Measurements from ENCODE around the gene OR10V1.
A peak's percentile ranks its signal among the peaks of the same experiment; 100 is the strongest.
"Not testable (repeated sequence)": the region's sequence is repeated elsewhere in the genome, so short reads cannot be mapped to it uniquely, and the experiment has no call there.

Gene OR10V1

DNA sequence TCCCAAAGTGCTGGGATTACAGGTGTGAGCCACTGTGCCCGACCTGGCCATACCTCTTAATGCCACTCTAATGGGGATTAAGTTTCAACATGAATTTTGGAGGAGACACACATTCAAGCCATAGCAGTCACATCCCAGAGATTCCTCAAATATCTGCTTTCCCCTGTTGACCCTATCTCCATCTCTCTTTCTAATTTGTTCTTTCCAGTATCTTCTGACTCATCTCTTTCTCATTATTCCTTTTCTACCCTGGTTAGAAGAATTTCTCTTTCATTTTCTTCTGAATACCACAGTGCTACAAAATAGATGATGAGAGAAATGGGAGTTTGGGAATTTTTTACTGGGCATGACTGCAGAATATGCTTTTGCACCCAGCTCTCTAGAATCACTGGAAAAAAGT, 5.1 kb downstream of the OR10V1 start:
- DNase-seq = no peak

DNA sequence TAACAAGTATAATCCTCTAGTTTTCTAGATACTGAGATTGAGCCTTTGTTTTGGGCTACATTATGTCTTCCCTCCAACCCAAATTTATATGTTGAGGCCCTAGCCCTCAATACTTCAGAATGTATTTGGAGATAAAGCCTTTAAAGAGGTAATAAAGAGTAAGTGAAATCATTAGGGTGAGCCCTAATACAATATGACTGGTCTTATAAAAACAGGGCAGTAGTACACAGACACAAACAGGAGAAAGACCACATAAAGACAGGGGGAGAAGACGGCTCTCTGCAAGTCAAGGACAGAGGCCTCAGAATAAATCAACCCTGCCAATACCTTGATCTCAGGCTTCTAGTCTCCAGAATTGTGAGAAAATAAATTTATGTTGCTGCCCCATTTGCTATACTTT, 6.3 kb downstream of the OR10V1 start:
- no peak for DNase-seq

DNA sequence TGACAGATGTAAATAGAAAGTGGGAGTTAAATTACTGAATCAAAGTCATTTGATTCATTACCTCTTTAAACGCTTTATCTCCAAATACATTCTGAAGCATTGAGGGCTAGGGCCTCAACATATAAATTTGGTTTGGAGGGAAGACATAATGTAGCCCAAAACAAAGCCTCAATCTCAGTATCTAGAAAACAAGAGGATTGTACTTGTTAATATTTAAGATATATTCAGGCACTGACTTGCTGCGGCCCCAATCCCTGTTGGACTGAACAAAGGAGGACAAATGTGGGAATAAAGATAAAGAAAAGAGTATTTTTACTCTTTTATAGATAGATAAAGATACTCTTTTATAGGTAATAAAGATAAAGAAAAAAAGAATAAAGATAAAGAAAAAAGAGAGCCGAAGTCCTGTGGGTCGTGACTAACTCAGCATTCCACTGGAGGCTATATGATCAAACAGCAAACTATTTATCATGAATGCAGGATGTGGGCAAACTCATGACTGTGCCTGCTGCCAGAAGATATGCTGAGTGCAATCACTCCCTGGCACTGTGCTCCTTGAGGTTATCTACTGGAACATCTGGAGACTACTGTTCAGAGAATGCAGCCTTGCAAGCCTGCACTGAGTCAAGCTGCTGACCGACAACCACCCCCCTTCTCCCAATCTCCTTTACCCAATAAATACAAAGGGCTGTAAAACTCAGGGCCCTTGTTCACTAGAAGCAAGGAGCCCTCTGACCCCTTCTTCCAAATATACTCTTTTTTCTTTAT, 6.9 kb downstream of the OR10V1 start:
- DNase-seq = no peak

DNA sequence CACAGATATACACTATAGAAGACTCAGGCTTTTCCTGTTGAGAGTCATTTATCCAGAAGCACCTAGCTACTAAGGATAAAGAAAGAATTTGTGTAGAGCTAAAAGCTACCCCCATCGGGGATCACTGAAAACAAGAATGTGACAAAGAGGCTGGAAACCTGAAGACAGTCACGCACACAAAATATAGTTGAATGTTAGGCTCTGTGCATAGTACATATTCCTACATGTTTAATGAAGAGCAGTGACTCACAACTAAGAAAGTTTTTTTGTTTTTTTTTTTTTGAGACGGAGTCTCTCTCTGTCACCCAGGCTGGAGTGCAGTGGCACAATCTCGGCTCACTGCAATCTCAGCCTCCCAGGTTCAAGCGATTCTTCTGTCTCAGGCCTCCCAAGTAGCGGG, 8.4 kb downstream of the OR10V1 start:
- DNase-seq = no peak

DNA sequence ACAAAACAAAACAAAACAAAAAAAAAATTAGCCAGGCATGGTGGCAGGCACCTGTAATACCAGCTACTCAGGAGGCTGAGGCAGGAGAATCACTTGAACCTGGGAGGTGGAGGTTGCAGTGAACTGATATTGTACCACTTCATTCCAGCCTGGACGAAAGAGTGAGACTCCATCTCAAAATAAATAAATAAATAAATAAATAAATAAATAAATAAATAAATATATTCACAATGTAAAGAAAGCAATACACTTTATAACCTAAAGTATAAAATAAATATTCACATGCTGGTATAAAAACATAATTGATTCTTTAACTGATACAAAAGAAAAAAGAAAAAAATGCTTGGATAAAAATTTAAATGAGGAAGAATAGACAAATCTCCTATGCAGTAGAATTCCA, 10.1 kb downstream of the OR10V1 start:
- DNase-seq = not testable (repeated sequence)

DNA sequence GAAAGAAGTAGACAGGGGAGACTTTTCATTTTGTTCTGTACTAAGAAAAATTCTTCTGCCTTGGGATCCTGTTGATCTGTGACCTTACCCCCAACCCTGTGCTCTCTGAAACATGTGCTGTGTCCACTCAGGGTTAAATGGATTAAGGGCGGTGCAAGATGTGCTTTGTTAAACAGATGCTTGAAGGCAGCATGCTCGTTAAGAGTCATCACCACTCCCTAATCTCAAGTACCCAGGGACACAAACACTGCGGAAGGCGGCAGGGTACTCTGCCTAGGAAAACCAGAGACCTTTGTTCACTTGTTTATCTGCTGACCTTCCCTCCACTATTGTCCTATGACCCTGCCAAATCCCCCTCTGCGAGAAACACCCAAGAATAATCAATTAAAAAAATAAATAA, 13.5 kb downstream of the OR10V1 start:
- not testable (repeated sequence) for DNase-seq

DNA sequence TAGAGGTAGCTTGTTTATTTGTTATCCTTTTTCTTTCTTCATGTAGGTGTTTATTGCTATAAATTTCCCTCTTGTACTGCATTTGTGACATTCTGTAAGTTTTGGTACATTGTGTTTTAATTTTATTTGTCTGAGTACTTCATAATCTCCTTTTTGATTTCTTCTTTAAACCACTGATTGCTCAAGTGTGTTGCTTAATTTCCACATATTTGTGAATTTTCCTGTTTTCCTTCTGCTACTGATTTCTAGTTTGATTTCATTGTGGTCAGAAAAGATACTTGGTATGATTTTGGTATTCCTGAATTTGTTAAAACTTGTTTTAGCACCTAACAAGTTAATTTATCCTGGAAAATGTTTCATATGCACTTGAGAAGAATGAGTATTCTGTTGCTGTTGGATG, 15.1 kb downstream of the OR10V1 start:
- no peak for DNase-seq

DNA sequence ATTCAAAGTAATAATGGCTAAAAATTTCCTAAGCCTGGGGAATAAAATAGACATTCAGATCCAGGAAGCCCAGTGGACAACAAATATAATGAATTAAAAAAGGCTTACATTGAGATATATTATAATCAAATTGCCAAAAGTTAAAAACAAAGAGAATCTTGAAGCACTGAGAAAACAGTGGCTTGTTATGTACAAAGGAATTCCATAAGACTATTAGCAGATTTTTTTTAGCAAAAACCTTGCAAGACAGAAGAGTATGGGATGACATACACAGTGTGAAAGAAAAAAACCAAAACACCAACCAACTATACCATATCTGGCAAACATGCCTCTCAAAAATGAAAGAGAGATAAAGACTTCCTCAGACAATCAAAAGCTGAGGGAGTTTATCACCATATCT, 20.7 kb downstream of the OR10V1 start:
- DNase-seq = no peak

DNA sequence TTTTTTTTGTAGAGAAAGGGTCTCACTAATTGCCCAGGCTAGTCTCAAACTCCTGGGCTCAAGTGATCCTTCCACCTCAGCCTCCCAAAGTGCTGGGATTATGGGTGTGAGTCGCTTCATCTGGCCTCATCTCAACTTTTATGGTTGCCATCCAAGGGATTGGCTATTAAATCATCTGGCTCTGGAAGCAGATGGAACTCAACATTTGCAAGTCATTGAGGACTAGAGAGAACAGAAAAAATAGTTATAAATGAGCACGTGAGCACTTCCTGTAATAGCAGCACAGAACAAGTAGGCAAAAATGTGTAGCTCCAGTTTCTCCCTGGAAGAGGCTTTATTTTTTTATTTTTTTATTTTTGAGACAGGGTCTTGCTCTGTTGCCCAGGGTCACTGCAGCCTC, 22.5 kb downstream of the OR10V1 start:
- no peak for DNase-seq

DNA sequence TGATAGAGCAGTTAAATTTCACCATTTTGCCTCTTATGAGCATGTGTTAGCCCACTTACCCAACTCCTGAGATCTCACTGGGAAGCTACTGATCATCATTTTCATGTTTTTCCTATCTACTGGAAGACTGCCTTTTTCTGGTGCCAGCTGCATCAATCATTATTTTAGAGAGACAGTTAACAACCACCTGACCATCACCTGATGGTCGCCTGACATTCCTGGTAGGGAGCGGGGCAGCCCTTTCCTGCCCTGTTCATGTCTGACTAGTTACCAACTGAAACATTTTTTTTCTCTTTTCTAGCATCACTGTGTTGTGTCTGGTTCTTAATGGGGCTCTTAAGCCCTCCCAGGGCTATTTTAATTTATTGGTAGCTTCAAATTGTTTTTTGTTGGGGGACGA, 24.6 kb downstream of the OR10V1 start:
- no peak for DNase-seq

DNA sequence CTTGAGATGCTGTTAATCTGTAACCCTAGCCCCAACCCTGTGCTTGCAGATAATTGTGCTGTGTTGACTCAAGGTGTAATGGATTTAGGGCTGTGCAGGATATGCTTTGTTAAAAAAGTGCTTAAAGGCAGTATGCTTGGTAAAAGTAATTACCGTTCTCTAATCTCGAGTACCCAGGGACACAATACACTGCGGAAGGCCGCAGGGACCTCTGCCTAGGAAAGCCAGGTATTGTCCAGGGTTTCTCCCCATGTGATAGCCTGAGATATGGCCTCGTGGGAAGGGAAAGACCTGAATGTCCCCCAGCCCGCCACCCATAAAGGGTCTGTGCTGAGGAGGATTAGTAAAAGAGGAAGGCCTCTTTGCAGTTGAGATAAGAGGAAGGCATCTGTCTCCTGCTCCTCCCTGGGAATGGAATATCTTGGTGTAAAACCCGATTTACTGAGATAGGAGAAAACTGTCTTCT, 32.4 kb downstream of the OR10V1 start:
- DNase-seq = not testable (repeated sequence)

DNA sequence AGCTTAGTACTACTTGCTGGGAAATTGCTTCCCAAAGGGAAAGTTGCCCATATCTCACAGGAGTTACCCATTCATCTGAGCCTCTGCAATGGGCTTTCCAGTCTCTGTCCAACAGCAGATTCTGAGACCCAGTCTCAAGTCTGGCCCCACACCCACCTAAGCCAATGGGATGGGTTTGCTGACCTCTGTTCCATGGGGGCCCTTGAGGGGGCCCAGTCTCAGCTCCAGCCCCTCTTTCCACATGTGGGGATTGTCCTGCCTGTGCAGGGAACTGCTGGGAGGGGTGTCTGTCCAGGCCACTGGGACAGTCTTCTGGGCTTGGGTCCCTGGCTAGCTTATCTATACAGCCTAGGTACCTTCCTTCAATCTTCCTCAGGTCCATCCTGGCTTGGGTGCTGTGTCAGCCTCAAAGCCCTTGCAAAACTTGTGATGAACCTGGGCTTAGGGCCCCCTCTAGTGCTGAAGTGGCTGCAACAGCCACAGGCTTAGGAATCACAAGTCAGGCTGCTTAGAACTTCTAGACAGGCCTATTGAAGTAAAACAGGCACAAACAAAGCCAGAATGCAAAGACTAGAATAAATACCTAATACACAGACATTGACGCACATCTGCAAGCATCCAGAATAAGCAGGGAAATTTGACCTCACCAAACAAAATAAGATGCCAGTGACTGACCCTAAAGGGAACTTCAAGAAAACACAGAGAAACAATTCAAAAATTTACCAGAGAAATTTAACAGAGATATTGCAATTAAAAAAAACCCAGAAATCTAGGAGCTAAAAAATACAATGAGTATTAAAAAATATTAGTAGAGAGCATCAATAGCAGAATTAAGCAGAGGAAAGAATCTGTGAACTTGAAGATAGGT, 33.1 kb downstream of the OR10V1 start:
- DNase-seq = peak; percentile 10

DNA sequence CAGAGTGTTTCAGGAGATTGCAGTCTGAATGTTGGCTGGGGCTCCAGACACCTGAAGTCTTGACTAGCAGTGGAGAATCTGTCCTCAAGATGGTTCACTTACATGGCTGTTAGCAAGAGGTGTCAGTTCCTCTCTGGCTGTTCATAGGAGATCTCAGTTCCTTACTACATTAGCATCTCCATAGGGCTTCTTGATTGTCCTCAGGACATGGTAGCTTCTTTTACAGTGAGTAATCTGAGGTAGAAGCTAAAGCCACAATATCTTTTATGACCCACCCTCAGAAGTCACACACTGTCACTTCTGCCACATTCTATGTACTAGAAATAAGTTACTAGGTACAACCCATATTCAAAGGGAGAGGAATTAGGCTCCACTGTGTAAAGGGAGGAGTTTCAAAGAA, 34.3 kb downstream of the OR10V1 start:
- DNase-seq = no peak

DNA sequence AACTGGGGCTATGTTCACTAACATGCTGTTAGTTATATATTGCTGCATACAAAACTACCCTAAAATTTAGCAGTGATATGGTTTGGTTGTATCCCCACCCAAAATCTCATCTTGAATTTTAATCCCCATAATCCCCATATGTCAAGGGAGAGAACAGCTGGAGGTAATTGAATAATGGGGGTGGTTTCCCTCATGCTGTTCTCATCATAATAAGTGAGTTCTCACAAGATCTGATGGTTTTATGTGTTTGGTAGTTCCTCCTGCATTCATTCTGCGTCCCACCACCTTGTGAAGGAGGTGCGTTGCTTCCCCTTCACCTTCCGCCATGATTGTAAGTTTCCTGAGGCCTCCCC, 34.9 kb downstream of the OR10V1 start:
- DNase-seq = no peak

DNA sequence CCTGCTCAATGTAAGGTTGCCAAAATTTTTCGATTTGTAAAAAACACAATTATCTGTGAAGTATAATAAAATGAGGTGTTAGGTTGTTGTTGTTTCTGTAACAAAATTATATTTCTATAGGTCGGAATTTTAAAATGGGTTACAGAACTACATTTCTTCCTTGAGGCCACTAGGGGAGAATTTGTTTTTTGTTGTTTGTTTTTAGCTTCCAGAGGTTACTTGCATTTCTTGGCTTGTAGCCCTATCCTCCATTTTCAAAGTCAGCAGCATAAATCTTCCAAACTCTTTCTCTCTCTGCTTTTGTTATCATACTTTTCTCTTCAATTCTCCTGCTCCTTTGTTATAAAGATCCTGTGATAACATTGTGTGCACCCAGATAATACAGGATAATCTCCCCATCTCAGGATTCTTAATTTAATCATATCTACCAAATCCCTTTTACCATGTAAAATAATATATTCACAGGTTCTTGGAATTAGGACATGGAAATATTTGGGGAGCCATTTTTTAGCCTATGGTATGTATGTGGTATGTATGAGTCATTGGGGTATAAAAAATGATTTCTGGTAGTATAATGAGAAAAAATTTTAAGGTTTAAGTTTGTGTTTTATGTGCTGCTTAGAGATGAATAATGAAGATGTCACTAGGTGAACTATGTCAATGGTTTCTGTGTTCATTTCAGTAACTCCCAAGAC, 35.4 kb downstream of the OR10V1 start:
- no peak for DNase-seq

DNA sequence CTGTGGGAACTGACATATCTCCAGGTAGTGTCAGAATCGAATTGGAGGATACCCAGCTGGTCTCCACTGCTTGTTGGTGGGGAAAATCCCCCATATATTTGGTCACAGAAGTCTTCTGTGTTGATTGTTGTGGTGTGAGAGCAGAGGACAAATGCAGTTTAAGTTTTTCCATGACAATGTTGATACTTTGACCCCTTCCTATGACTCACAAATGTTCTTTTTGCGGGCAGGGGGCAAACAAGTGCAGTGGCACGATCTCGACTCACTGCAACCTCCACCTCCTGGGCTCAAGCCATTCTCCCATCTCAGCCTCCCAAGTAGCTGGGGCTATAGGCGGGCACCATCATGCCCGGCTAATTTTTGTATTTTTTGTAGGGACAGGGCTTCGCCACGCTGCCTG, 37.4 kb downstream of the OR10V1 start:
- DNase-seq = no peak

DNA sequence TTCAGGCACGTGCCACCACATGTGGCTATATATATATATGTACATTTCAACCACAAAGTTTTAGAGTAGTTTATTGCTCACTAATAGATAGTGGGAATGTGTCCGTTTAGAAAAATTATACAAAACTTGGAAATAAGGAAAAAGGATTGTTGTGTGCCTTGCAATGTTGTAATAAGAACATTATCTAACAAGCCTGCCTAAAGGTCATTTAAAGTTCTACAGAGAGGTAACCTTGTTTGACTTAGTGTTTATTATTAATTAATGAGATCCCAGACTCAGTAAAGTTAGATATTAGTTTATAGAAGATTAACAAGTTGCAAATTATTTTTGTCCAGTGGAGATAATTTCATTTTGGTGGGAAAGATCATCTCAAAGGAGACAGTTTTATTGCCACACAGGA, 39.4 kb downstream of the OR10V1 start:
- DNase-seq = no peak

DNA sequence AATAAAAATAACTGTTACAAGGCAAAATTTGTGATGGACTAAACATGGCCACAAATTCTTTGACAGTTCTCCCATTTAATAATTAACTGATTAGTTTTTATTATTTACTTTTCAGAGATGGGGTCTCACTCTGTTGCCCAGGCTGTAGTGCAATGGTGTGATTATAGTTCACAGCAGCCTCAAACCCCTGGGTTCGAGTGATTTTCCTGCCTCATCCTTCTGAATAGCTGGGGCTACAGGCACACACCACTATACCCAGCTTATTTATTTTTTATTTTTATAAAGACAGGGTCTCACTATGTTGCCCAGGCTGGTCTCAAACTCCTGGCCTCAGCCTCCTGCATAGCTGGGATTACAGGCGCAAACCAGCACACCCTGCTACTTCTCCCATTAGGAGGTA, 40.4 kb downstream of the OR10V1 start:
- no peak for DNase-seq

DNA sequence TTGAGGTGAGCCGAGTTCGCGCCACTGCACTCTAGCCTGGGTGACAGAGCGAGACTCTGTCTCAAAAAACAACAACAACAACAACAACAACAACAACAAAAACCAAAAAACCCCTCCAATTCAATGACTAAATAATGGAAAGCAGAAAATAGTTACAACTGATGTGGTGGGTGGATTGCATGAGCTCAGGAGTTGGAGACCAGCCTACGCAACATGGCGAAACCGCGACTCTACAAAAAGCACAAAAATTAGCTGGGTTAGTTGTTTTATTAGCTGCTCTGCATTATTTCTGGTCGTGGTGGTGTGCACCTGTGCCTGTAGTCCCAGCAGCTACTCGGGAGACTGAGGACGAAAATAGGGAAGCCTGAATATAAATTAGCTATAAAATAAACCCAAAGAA, 42.2 kb downstream of the OR10V1 start:
- no peak for DNase-seq

DNA sequence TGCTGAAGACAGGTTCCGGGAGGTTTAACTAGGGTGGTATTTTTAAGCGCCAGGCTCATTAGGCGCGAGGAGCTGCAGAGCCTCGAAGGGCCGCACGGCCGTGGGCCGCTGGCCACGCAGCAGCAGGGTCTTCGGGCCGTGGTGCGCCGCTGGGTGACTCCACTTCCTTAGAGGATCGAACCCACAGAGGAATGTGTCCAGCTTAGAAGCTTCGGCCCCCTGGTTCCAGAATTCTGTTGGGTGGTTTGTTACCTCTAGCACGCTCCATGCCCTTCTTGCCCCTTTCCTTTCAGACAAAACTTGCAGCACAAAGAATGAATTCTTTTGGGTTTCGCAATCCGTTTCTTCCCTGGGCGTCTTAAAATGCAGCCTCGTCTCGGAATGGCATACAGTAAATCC, 44.0 kb downstream of the OR10V1 start:
- no peak for DNase-seq

DNA sequence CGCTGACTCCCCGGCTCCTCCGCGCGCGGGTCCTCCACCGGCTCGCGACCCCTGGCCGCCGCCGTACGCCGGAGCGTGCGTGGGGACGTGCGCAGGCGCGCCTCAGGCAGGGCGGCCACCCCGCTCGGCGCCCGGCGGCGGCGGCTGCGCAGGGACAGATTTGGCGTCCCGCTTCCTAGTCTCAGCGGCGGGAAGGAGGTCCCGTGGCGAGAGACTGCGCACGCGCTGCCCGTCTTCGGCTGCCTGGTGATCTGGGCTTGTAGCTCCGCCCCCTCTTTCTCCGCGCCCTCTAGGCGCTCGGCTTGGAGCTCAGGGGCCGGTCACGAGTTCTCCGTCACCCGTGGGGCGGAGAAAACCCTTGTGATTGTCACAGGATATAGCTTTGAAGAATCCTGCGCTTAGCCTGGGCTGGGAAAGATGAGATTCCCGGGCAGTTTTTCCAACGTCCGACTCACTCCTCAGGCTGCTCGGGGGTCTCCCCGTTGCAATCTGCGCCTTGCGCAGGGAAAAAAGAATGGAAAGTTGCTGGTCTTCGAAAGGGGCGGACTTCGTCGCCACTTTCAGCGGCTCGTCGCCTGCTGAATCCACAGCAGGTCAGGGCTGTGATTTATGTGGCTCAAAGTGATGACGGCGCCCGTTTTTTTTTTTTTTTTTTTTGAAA, 44.6 kb downstream of the OR10V1 start, which contains the start of gene PATL1:
PATL1 (minus strand) TSS at position 88 of the 661 bp plus-strand sequence. CDS start 142 bp downstream, outside the sequence.
- DNase-seq = peak; percentile 98

DNA sequence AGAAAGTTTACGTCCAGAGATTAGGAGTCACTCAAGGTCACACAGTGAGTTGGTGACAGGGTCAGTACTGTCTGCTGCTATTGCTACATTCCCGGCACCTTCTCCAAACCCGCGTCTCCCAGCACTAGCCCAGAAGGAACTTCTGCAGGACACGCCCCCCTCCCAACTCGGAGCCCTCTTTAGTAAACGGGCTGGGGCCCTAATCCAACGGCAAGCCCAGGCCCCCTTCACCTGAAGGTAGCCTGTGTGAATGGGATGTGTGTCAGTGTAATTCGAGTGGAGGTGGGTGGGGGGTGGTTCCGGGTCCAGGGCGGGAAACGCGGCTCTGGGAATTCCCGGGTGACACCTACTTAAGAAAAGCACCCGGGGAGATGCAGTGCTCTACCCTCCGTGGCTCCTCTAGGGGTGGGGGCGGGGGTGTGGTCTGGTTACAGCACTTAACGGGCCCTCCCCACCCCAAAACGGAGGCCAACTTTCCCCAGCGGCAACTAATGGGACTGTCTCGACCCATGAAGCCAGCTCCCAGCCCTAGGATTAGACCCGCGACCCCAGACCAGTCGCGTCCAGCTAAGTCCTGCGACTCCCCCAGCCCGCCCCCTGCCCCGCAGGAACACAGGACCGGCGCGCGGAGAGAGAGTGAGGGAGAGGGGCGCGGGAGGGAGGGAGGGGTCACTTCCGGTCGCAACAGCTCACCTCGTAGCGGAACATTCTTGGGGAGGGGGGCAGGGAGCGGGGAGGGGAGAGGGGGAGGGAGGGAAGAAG, 45.3 kb downstream of the OR10V1 start:
- peak; percentile 81 for DNase-seq
